HG03159 (cell line): Measurements from ENCODE around the gene SRC.

Experiments used
- ATAC-seq: cut with Tn5 transposase; IDR thresholded peaks from one replicate; pipeline ENCODE4 v1.9.1; 2021; ENCODE audit warnings: mild to moderate bottlenecking, moderate library complexity; ENCODE audit not compliant: unreplicated experiment

The SRC gene

DNA sequence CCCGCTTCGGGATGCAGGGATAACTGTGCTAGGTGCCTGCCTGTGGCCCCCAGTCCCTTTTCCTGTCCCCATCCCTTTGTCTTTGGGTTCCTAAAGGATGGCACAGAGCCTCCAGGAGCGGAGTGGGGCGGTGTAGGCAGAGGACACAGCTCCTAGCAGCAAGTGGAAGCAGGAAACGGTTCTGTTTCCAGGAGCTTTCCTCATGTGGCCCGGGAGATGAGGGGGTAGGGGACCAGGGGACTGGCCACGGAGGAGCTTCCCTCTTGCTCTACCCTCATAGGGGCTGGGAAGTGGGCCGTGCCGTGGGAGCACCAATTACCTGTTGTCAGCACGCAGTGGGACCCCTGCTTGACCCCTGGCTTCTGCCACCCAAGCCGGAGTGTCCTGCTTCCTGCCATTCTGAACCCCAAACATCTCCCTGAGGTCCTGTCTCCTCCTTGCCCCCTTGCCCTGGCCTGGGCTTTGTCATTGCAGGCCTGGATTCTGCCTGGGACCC, 76.9 kb downstream of the SRC start:
- ATAC-seq, result no peak

DNA sequence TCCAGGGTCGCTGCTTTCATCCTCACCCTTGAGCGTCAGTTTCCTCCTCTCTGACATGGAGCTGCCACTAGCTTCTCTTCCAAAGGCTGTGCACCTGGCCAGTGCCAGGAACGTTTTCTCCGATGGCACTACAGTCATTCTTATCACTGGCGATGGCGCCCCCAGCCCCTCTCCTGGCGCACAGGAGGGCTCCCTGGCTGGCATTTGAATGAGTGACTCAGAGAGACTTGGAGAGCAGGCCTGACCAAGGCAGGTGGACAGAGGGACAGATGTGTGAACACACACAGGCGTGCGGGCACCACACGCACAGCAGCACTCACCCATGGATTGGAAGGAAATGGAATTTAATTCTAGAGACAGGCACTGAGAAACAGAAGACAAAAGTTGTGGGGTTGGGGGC, 77.6 kb downstream of the SRC start:
- no peak for ATAC-seq

DNA sequence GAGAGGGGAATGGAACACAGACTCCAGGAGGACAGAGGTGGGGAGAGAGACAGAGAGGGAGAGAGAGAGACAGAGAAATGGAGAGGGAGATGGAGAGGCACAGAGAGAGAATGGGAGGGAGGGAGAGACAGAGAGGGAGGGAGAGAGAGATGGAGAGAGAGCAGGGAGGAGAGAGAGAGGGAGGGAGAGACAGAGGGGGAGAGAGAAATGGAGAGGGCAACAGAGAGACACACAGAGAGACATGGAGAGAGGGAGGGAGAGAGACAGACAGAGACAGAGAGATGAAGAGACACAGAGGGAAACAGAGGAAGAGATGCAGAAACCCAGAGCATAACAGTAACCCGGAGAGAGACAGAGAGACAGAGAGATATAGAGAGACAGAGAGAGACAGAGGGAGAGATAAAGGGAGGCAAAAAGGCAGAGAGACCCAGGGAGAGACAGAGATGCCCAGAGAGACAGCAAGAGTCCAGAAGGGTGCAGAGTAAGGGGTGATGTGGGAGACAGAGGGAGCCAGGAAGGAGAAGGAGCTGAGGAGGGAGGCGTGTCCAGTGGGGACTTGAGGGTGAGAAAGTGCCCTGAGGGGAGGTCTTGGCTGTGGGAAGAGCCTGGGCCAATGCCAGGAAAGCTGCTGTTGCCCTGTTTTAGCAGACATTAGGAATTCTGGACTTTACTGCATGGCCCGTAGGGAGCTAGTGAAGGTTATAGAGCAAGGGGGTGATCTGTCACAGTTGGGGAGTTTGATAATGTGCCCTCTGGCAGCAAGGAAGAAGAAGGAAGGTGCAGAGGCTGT, 78.3 kb downstream of the SRC start:
- ATAC-seq, result no peak

DNA sequence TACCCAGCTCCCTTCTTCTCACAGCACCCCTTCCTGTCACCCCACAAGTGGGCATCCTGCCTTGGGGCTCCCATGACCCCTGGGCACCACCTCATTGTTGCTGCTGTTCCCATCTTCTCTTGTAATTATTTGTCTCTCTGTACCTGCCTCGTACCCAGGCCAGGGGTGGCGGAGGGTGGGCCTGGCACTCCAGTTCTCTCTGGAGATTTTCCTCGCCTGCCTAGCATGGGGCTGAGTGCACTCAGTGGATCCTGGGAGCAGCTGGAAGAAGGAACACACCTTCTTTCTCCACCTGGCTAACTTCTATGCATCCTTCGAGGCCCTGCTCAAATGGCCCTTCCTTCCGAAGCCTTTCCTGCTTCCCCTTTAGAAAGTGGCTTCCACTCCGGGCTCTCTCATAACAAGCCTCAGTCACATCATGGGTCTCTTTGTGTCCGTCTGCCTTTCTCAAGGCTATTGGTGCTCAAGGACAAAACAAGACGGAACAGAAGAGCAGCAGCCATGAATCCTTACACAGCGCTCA, 79.2 kb downstream of the SRC start:
- ATAC-seq, result no peak

DNA sequence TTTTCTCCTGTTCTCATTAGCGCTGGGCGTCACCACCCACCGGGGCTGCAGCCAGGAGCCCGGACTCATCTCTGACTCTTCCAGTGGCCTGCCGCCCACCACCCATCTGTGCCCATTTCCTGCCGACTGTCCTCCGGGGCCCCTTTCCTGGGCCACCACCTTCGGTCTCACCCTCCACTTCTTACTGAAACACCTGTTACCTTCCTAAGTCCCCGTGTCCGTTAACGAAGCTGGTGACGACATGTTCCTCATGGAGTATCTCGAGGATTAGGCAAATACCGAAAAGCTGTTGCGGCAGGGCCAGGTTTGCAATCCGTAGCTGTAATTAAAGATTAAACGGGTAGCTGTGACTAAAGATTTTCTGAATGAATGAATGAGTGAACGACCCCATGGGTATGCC, 80.2 kb downstream of the SRC start:
- ATAC-seq, result no peak

DNA sequence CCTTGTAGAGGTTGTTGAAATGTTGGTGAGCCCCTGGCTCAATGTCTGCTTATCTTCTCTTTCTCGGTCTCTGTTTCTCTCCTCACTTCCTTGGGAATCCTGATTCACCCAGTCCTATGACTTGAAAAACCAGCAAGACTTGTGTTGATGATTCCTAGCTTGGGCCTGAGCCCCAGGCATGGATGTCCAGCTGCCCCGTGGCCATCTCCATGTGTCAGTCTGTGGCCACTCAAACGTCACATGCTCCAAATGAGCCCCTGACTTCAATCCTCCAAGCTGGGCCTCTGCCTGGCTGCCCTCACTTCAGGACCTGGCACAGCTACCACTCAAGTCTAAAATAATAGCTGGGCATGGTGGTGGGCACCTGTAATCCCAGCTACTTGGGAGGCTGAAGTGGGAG, 81.0 kb downstream of the SRC start:
- no peak for ATAC-seq

DNA sequence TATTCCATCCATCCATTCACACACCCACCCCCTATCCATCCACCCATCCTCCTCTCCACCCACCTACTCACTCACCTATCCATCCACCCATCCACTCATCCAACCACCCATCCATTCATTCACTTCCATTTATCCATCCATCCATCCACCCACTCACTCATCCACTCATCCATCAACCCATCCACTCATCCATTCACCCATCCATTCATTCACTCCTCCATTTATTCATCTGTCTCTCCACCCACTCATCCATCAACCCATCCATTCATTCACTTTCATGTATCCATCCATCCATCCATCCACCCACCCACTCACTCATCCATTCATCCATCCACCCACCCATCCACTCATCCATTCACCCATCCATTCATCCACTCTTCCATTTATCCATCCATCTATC, 84.1 kb downstream of the SRC start:
- no peak for ATAC-seq

DNA sequence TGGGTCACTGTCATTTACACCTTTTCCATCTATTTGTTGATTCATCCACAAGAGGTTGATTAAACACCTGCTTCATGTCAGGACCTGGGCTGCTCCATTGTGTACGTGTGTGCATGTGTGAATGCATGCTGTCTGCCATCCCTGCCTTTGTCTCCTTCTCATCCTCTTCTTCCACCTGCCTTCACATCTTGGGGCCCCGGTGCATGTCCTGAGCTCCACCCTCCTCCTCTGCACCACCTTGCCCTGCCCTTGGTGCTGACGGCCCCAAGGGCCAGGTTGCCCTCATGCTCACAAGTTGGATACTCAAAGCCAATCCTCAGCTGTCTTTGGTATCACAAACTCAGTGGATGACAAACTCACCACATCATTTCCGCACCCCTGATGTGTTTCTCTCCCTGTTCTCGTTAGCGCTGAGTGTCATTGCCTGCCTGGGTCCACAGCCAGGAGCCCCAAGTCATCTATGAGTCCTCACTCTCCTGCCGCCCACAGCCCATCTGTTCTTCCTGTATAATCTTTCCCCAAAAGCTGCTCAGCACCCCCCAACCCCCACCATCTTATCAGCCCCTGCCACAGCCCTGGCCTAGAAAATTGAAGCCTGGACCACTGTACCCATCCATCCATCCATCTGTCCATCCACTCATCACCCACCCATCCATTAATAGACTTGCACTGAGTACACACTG, 85.0 kb downstream of the SRC start:
- ATAC-seq, result no peak

DNA sequence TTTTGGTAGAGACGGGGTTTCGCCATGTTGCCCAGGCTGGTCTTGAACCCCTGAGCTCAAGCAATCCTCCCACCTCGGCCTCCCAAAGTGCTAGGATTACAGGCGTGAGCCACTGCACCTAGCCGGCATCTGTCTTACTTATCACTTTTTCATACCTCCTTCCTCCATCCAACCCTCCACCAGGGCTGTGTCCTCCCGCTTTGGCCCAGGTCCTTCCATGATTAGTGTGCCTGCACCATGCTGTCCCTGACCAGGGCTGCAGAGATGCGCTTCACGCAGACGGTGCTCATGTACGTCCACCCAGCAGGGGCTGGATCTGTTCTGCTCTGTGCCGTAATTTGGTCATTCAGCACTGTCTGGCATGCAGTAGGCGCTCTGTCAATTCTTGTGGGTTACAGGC, 85.8 kb downstream of the SRC start:
- ATAC-seq, result no peak

DNA sequence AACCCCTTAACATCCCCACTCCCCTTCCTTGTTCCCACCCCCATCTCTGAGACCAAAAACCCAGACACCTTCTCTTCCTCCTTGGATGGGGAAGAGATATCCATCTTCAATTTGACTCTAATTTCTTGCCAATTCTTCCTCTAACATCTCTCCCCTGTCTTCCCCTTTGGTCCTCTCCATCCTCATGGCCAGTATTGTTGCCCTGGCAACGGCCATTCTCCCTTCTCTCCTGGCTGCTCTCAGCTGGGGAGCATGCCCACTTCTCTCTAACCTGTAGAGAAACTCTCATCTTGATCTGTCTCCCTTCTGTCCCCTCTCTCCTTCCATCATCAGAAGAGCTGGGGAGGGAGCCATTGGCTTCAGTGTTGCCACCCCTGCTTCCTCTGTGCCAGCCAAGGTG, 86.7 kb downstream of the SRC start:
- ATAC-seq, result no peak

DNA sequence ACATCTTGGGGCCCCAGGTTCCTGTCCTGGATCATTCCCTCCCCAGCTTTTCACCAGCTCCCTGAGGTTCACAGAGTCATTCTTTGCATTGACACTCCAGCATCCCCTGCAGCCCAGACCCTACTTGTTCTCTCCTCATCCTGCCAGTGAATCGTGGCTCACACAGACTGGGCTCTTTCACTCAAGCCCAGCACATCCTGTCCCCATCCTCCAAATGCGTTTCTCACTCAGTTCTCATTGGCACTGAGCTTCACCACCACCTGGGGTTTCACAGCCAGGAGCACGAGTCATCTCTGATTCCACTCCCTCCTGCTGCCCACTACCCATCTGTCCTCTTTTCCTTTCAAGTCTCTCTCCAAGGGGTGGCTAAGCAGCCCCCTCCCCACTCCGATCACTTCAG, 89.7 kb downstream of the SRC start:
- ATAC-seq, result no peak

DNA sequence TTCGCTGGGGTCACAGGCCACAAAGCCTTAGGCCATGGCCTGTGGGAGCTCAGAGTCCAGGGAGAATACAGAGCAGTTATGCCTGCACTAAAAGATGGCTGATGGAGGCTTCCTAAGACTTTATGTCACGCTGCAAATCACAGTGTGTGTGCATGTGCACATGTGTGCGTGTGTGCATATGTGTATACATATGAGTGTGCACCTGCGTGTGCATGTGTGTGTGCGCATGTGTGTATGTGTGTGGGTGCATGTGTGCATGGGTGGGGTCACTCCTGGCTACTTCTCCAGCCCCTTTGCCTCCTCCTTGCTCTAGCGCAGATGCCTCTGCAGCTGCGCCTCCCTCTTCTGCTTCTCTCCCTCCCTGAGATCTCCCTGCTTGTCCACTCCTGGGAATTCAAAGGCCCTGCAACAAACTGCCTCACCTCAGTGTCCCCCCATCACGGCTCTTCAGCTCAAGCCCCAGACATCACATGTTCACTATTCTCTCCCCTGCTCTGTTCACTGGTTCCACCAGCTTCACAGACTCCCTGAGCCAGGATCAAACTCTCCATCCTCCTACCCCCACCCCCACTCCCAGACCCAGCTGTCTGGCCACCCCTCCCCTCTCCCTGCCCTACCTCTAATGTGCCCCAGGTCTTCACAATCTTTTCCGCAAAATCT, 90.7 kb downstream of the SRC start:
- no peak for ATAC-seq

DNA sequence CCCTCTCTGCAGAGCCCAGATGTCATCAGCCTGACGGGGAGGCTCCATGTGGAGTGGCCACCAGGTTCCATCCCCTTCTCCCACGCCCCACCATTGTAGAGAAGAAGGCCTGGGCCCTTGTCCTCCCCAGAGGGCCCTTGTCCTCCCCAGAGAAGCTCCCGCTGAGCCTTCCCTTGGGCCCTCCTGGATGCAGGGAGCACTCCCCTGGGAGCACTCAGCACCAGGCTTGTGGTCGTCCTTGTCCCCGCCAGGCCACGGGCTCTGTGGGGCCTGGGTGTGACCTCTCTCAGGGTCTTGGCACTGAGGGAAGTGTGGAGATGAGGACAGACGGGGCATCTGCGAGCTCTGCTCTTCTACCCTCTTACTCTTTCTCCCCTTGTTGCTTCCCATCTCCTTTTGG, 91.7 kb downstream of the SRC start:
- no peak for ATAC-seq

DNA sequence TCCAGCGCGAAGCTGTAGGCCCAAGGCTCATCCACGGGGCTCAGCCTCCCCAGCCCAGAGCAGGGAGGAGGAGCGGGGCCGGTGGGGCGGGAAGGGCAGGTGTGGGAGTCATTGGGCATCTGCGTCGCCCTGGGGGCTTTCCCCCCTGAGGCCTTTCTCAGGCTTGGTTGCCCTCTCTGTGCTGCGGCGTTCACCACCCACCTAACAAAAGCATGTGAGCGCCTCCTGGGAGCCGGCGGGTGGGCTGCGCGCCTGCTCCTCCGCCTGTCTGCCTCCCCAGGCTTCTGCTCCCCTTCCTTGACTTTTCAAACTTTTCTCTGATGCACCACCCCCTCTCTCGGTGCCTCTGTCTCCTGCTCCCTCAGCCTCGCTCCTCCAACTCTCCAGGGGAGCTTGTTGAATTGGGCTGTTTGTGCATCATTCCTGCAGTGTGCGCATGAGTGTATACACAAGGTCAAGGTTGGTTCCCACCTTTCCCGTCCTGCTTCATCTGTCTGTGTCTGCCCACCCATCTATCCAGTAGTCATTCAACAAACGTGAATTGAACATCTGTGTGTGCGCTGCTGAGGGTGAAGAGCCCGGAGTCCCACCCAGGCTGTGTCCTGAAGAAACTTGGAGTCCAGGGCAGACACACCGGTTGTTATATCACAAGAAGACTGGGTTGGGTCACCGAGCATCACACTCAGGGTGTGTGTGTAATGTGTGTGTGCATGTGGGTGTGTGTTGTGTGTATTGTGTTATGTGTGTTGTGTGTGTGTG, 92.7 kb downstream of the SRC start:
- no peak for ATAC-seq

DNA sequence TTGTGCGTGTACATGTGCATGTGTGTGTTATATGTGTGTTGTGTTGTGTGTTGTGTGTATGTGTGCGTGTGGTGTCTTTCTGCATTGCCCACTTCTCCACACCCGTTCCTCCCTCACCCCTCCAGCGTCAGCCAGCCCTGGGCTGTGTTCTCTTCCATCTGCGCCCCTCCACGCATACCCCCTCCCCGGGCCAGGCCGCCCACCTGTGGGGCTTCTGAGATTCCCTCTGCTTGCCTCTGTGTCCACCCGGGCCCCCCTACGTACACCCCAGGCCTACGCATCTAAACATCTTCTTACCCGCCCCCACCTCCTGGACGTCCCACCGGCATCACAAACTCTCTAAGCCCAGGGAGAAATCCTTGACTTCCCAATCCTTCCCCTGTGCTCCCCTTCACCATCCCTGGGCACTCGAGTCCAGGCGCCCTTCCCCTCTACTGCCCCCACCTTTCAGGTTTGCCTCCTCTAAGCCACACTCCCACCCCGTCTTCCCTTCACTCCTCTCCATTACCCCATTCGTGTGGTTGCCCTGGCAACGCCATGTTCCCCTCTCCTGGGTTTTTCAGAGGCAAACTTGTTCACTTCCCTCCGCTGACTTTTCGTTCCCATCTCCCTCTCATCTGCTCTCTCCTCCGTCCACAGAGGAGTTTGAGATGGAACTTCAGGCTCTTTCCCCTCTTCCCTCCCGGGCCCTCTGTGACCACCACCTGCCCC, 93.4 kb downstream of the SRC start:
- no peak for ATAC-seq

DNA sequence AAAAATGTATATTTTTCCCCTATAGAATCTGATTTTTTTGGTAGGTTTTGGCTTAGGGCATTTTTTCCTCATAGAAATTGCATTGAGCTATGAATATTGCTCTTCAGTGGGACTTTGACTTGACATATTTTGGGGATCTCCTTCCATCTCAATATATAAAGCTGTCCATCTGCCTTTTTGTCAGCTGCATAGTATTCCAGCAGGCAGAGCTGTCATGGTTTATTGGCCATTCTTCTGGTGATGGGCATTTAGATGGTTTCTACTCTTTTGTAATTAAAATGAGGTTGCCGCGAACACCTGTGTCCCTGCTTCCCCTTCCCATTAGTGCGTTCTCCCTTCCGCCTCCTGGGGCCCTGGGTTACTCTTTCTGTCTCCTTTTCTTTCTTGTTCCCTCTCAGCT, 95.1 kb downstream of the SRC start:
- ATAC-seq, result no peak

DNA sequence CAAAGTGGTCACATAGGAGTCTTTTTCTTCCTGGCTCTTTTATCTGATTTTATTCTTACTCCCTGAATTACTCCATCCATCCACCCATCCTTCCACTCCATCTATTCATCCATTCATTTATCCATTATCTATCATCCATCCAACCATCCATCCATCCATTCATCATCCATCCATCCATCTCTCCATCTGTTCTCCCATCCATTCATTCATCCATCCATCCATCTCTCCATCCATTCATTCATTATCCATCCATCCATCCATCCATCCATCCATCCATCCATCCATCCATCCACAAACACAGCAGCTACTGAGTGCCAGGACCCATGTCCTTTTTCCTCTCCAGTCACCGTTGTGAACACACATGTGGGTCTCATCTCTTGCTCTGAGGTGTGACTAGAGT, 96.6 kb downstream of the SRC start:
- no peak for ATAC-seq

DNA sequence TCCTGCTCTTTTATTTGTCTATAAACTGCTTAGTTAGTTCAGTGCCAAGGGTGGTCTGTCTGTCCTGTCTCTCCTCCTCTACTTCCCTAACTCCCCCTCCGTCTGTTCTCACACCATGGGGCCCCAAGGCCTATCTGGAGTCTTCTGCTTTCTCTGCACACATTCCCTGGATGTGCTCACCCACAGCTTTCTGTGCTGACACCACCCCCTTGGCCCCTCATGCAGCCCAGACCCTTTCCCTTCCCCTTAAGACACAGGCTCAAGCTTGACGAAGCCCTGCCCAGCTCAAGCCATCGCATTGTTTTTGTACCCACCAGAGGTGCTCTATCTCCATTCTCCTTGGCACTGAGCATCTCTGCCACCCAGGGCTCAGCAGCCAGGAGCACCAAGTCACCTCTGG, 97.0 kb downstream of the SRC start:
- ATAC-seq, result no peak

DNA sequence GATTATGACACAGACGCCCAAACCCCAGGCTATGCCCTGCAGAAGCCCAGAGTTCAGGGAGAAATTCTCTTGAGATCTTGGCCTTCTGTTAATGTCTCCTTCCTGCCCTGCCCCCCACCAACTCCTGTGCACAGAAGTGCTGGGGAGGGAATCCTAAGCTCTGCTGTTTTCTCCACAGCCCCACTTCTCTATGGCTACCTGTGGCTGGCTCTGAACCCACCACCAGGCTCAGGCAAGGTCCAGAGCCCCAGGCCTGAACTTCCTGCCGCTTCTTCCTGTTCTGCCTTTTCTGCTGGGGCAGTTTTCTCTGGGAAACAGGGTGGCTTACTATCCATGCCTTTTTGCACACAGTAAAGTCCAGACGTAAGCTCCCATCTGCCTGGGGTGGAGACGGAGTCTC, 97.7 kb downstream of the SRC start:
- no peak for ATAC-seq

DNA sequence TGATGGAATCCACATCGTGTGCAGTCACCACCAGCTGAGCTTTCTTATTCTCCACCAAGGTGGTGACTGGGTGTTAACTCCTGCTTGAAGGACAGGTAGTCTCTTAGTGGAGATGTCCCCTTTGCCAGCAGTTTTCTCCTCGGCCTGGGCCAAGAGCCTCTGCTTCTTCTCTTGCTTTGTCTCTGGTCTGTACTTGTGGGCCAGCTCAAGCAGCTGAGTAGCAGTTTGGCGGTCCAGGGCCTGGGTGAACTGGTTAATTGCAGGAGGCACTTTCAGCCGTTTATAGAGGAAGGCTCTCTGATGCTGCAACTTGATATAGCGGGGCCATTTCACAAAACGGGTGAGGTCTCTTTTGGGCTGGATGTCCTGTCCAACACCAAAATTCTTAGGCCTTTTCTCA, 99.1 kb downstream of the SRC start:
- ATAC-seq, result no peak
